Peyer's patch (tissue), 4 donors: Measurements from ENCODE around the gene DOK6. TPM values are rescaled to one million over a fixed set of nuclear protein-coding genes. Genes with fewer than 3 reads are reported as not detected.

Experiments used
- DNase-seq, 3 donors: peaks; one replicate each; pipeline ENCODE4 v3.0.0-alpha.2; 2017 to 2019
- H3K27ac ChIP-seq, 4 donors: fragments of 200-600 bp; sonication (generic); one replicate each; pipeline ENCODE4 v1.5.1; 2016 to 2019
- H3K27me3 ChIP-seq, 2 donors: fragments of 200-600 bp; sonication (generic); one replicate each; pipeline ENCODE4 v1.5.1; 2019
- H3K36me3 ChIP-seq, 3 donors: fragments of 200-600 bp; sonication (generic); one replicate each; pipeline ENCODE4 v1.5.1; 2016 to 2019
- H3K4me1 ChIP-seq, 4 donors: fragments of 200-600 bp; sonication (generic); one replicate each; pipeline ENCODE4 v1.5.1; 2016 to 2019
- H3K4me3 ChIP-seq, 4 donors: fragments of 200-600 bp; sonication (generic); 1 replicate in 3 of 4; 2 replicates in 1 of 4; pipeline ENCODE4 v1.5.1; 2016 to 2019; ENCODE audit warnings: mild to moderate bottlenecking in 1 of 4
- H3K9me3 ChIP-seq, 4 donors: fragments of 200-600 bp; sonication (generic); one replicate each; pipeline ENCODE4 v1.5.1; 2016 to 2019; ENCODE audit warnings: mild to moderate bottlenecking in 1 of 4
- POLR2A ChIP-seq, 2 donors: fragments of 450-650 bp; IDR thresholded peaks; one replicate each; pipeline ENCODE4 v1.5.1; 2017; ENCODE audit warnings: antibody characterized with exemption in 2 of 2, mild to moderate bottlenecking in 2 of 2, moderate library complexity in 2 of 2
- total RNA-seq, 4 donors: library from RNA; depleted of rRNA; stranded (reverse); fragments of >200 nt; gene quantifications; one replicate each; pipeline ENCODE4 v1.1.0, GENCODE V29; 2016
- TF ChIP-seq, protein P1 (sequence below), 6 experiments: fragments of 450-650 bp in 4 of 6; fragments of 200-600 bp in 2 of 6; sonication (generic) in 1 of 6; IDR thresholded peaks; one replicate each; pipeline ENCODE4 v1.5.1; 2017 to 2019; ENCODE audit warnings: antibody characterized with exemption in 6 of 6, mild to moderate bottlenecking in 3 of 6, moderate library complexity in 1 of 6

DOK6 gene
- total RNA-seq, 4 donors from 2014 or later = 0.13 to 5.2 (median 0.50) TPM

DNA sequence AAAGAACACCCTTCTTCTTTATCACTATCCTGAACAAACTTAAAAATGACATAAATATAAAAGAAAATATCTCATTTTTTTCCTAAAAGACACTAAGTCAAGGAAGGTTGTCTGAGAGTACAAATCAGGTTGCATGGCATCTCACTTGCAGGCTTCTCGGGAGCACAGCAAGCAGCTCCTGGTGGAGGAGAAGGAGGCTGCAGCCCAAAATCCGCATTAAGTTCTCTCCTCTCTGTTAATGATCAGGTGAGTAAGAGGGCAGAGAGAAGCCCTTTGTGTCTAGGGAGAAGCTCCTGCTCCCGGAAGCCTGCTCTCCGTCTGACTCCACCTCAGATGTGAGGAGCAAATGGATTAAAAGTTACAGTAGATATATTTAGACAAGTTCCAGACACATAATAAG, 35.0 kb upstream of the DOK6 start:
- TF ChIP-seq POLR2A (IDR thresholded peaks at IDR 0.05) = no peak
- TF ChIP-seq, protein P1, sequence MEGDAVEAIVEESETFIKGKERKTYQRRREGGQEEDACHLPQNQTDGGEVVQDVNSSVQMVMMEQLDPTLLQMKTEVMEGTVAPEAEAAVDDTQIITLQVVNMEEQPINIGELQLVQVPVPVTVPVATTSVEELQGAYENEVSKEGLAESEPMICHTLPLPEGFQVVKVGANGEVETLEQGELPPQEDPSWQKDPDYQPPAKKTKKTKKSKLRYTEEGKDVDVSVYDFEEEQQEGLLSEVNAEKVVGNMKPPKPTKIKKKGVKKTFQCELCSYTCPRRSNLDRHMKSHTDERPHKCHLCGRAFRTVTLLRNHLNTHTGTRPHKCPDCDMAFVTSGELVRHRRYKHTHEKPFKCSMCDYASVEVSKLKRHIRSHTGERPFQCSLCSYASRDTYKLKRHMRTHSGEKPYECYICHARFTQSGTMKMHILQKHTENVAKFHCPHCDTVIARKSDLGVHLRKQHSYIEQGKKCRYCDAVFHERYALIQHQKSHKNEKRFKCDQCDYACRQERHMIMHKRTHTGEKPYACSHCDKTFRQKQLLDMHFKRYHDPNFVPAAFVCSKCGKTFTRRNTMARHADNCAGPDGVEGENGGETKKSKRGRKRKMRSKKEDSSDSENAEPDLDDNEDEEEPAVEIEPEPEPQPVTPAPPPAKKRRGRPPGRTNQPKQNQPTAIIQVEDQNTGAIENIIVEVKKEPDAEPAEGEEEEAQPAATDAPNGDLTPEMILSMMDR (IDR thresholded peaks at IDR 0.05) = no peak
- H3K27me3 ChIP-seq = no peaks in the 10 kb centered on the region
- no peak overlapping the region for H3K27ac ChIP-seq
- no peaks in the 10 kb centered on the region for H3K9me3 ChIP-seq
- DNase-seq = no peak
- H3K4me1 ChIP-seq = no peaks in the 10 kb centered on the region
- no peak overlapping the region for H3K4me3 ChIP-seq
- no peaks in the 10 kb centered on the region for H3K36me3 ChIP-seq

DNA sequence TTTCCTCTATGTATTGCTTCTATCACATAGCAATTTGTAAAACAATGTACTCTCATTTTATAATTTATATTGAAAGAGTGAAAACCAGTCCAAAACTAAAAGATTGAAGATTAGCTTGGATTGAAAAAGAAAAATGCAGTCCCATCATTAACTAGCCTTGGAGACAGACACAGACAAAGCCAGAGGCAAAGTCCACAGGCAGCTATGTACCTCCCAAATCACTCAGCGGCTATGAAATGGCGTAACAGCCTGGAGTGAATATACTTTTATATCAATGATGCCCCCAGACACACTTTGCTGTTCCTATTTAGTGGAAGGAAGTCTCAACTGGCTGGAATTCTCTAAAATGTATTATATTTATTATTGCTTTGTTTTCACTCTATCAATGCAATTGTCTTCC, 33.6 kb upstream of the DOK6 start:
- no peak overlapping the region for H3K4me3 ChIP-seq
- no peaks in the 10 kb centered on the region for H3K4me1 ChIP-seq
- no peaks in the 10 kb centered on the region for H3K27me3 ChIP-seq
- no peak for DNase-seq
- no peak for TF ChIP-seq POLR2A (IDR thresholded peaks at IDR 0.05)
- TF ChIP-seq, protein P1 (IDR thresholded peaks at IDR 0.05) = no peak
- H3K27ac ChIP-seq = no peak overlapping the region
- H3K36me3 ChIP-seq = no peaks in the 10 kb centered on the region
- no peaks in the 10 kb centered on the region for H3K9me3 ChIP-seq

DNA sequence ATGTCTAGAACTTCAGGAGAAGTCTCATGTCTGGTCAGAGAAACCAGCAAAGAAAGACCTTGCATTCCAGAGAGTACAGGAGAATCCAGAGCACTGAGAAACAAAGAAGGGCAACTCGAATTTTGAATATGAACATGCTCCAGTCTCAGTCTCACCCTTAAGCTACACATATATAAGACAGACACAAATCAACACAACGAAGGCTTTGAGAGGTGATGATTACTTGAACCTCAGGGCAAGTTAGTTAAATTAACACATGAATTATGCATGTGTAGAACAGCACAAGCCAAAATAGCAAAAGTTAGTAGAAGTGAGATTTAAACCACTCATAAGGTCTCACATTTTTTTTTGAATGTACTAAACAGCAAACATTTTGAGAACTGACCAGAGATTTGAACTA, 29.0 kb upstream of the DOK6 start:
- Histone ChIP-seq H3K4me1 (no peaks in the 10 kb centered on the region), H3K36me3 (no peaks in the 10 kb centered on the region), H3K9me3 (no peaks in the 10 kb centered on the region), H3K4me3 (no peak overlapping the region), H3K27me3 (no peaks in the 10 kb centered on the region), H3K27ac (no peak overlapping the region)
- no peak for DNase-seq
- no peak for TF ChIP-seq POLR2A (IDR thresholded peaks at IDR 0.05)
- TF ChIP-seq, protein P1 (IDR thresholded peaks at IDR 0.05) = no peak

DNA sequence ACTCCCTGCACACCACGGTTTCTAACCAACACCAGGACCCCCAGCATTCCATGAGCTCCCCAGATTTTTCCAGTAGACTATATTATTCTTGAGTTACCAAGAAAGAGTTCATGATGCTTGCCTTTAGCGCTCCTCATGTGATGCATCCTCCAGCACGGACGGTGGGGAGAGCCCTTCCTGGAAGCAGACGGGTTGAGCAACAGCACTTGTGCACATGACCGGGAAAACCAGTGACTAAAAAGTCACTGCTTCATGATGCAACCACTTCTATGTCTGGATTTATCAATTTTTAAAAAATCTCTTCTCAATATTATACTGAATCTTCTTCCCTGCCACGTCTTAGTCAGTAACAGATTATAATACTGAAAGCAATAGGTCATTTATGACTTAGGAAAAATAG, 20.4 kb upstream of the DOK6 start:
- H3K4me3 ChIP-seq = no peak overlapping the region
- H3K27ac ChIP-seq = no peak overlapping the region
- H3K27me3 ChIP-seq = no peaks in the 10 kb centered on the region
- no peak for DNase-seq
- TF ChIP-seq, protein P1 (IDR thresholded peaks at IDR 0.05) = no peak
- TF ChIP-seq POLR2A (IDR thresholded peaks at IDR 0.05) = no peak
- no peaks in the 10 kb centered on the region for H3K36me3 ChIP-seq
- H3K9me3 ChIP-seq = no peaks in the 10 kb centered on the region
- no peaks in the 10 kb centered on the region for H3K4me1 ChIP-seq

DNA sequence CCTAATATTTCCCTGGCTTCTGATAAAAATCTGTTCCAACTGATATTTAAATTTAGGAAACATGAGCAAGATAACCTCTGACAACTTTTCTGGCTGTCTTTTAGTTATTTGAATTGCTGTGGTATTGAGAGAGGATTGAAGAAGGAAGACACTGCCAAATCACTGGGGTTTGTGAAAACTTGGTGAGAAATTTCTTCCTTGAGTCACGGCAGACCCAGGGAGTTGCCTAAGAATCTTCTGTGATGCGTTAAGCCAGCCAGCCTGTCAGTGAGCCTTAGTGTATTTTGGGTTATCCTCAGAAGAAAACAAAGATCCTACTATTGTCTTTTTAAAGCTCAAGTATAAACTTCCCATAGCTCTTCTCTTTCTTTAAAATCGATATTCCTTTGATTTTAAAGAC, 17.5 kb upstream of the DOK6 start:
- Histone ChIP-seq H3K9me3 (no peaks in the 10 kb centered on the region), H3K36me3 (no peaks in the 10 kb centered on the region), H3K27me3 (no peaks in the 10 kb centered on the region), H3K27ac (no peak overlapping the region), H3K4me1 (no peaks in the 10 kb centered on the region), H3K4me3 (no peak overlapping the region)
- DNase-seq = no peak
- TF ChIP-seq POLR2A (IDR thresholded peaks at IDR 0.05) = no peak
- TF ChIP-seq, protein P1 (IDR thresholded peaks at IDR 0.05) = no peak

DNA sequence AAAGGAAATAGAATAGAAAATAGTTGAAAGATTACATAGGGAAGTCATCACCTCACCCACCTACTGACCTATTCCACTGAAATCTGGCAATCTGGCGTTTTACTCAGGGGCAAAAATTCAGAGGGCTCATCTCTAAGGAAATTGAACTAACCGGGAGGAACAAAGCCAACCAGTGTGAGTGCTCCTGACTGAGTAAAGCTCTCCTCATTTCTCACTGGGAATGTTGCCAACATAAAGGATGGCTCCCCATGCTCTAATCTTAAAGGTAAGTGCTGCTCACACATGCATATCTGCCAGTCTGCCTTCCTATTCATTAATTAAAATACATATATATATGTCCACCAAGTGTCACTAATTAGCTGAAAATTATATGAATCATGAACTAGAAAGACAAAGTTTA, 13.5 kb upstream of the DOK6 start:
- Histone ChIP-seq H3K9me3 (no peaks in the 10 kb centered on the region), H3K36me3 (no peaks in the 10 kb centered on the region), H3K27me3 (no peaks in the 10 kb centered on the region), H3K4me3 (no peak overlapping the region), H3K4me1 (no peaks in the 10 kb centered on the region), H3K27ac (no peak overlapping the region)
- DNase-seq = no peak
- TF ChIP-seq, protein P1 (IDR thresholded peaks at IDR 0.05) = no peak
- TF ChIP-seq POLR2A (IDR thresholded peaks at IDR 0.05) = no peak
